Ishikawa (cell line): ENCODE data around the gene FBXL19.

ENCODE experiments used
- CEBPB ChIP-seq: IDR thresholded peaks from 2 replicates; pipeline ENCODE4 v1.6.1; 2012
- EP300 ChIP-seq: IDR thresholded peaks from 2 replicates; pipeline ENCODE4 v1.6.1; 2012; ENCODE audit warnings: borderline replicate concordance
- MAX ChIP-seq: IDR thresholded peaks from 2 replicates; pipeline ENCODE4 v1.6.1; 2012
- RAD21 ChIP-seq: IDR thresholded peaks from 2 replicates; pipeline ENCODE4 v1.6.1; 2012; ENCODE audit warnings: low read depth
- REST ChIP-seq: IDR thresholded peaks from 2 replicates; pipeline ENCODE4 v1.6.1; 2012; ENCODE audit warnings: low read depth, mild to moderate bottlenecking
- TAF1 ChIP-seq: IDR thresholded peaks from 2 replicates; pipeline ENCODE4 v1.6.1; 2012; ENCODE audit warnings: low read depth, mild to moderate bottlenecking
- TEAD4 ChIP-seq: IDR thresholded peaks from 2 replicates; pipeline ENCODE4 v1.6.1; 2012
- YY1 ChIP-seq: IDR thresholded peaks from 2 replicates; pipeline ENCODE4 v1.6.1; 2012; ENCODE audit warnings: low read depth
- ZBTB7A ChIP-seq: IDR thresholded peaks from 2 replicates; pipeline ENCODE4 v1.6.1; 2012; ENCODE audit warnings: low read depth

GRCh38 chr16:30951750-30952149 is 28.4 kb downstream of the FBXL19 start:
- TF ChIP-seq MAX (no peak), EP300 (no peak), RAD21 (no peak), TAF1 (no peak), REST (no peak), CEBPB (no peak), YY1 (no peak), TEAD4 (no peak), ZBTB7A (no peak)
